ENCODE measurements around the gene KCNH4. TPM values are rescaled to one million over a fixed set of nuclear protein-coding genes. Genes with fewer than 3 reads are reported as not detected.

KCNH4 gene
- total RNA-seq, 1 donor from 2014 or later = not detected

DNA sequence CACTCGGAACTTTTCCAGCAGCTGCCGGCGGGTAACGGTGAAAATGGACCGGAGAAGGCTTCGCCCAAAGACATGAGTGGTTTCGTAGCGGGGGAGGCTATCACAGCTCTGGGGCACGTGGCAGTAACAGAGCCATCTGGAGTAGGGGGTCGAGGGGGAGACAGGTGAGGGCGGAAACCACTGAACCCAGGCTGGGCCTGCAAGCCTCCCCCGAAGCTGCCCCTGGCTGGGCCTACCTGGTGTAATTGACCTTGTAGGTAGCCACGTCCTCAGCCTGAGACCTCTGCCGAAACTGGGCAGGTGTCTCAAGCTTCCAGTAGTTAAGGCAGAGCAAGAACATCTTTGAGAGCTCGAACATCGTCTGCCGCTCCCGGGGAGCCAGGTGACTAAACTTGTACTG, 61.6 kb downstream of the KCNH4 start:
- Mint-ChIP-seq H3K27ac (ENCODE audit: unreplicated experiment) (no peak overlapping the region), H3K27me3 (ENCODE audit: unreplicated experiment) (no peaks in the 10 kb centered on the region), H3K36me3 (ENCODE audit: unreplicated experiment) (peaks cover 10% of the 10 kb centered on the region), H3K9me3 (ENCODE audit: unreplicated experiment) (no peaks in the 10 kb centered on the region), H3K4me3 (ENCODE audit: unreplicated experiment) (no peak overlapping the region), H3K4me1 (ENCODE audit: unreplicated experiment) (peaks cover 13% of the 10 kb centered on the region)
- TF ChIP-seq CTCF (IDR thresholded peaks at IDR 0.05) = no peak
- DNase-seq (ENCODE audit: extremely low spot score, unreplicated experiment) = no peak

DNA sequence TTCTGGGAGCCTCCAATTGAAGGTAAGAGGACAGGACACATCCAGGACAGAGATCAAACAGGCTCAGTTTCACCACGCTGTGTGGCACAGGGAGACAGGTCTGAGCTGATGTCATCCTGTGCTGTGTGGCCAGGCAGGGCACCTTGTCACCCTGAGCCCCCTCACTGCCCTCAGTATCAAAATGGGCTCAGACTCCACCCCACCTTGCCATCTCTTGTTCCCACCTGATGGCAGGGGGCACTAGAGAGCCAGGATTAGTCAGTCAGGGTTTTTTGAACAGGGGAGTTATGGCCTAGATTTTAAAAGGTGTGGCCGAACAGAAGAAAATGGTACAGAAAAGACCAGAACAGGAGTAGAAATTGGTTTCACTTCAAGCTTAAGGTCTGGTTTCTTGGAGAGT, 62.4 kb downstream of the KCNH4 start:
- peak; percentile 41 for TF ChIP-seq CTCF (IDR thresholded peaks at IDR 0.05)
- H3K27ac Mint-ChIP-seq (ENCODE audit: unreplicated experiment) = no peak overlapping the region
- H3K4me3 Mint-ChIP-seq (ENCODE audit: unreplicated experiment) = no peak overlapping the region
- H3K36me3 Mint-ChIP-seq (ENCODE audit: unreplicated experiment) = peaks cover 10% of the 10 kb centered on the region
- no peaks in the 10 kb centered on the region for H3K27me3 Mint-ChIP-seq (ENCODE audit: unreplicated experiment)
- H3K4me1 Mint-ChIP-seq (ENCODE audit: unreplicated experiment) = peaks cover 13% of the 10 kb centered on the region
- H3K9me3 Mint-ChIP-seq (ENCODE audit: unreplicated experiment) = no peaks in the 10 kb centered on the region
- no peak for DNase-seq (ENCODE audit: extremely low spot score, unreplicated experiment)

DNA sequence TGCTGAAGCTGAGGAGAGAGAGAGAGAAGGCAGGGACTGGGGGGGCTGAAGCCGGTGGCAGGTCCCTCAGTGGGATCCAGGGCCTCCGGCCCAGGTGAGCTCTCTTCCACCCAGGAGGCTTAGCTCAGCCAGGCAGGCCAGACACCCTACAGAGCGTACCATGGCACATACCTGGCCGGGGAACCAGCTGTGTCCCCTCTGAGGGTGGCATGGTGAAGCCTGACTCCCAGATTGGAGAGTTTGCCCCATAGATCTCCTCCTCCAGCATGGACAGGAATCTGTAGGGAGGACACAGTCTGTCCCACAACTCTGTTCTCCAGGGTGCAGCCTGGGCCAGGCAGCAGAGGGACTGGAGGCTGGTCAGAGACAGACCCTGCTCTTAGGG, 62.8 kb downstream of the KCNH4 start:
- DNase-seq (ENCODE audit: extremely low spot score, unreplicated experiment) = no peak
- no peaks in the 10 kb centered on the region for H3K9me3 Mint-ChIP-seq (ENCODE audit: unreplicated experiment)
- H3K4me1 Mint-ChIP-seq (ENCODE audit: unreplicated experiment) = peaks cover 13% of the 10 kb centered on the region
- no peaks in the 10 kb centered on the region for H3K27me3 Mint-ChIP-seq (ENCODE audit: unreplicated experiment)
- H3K4me3 Mint-ChIP-seq (ENCODE audit: unreplicated experiment) = no peak overlapping the region
- H3K36me3 Mint-ChIP-seq (ENCODE audit: unreplicated experiment) = peaks cover 8% of the 10 kb centered on the region
- no peak for TF ChIP-seq CTCF (IDR thresholded peaks at IDR 0.05)
- no peak overlapping the region for H3K27ac Mint-ChIP-seq (ENCODE audit: unreplicated experiment)

DNA sequence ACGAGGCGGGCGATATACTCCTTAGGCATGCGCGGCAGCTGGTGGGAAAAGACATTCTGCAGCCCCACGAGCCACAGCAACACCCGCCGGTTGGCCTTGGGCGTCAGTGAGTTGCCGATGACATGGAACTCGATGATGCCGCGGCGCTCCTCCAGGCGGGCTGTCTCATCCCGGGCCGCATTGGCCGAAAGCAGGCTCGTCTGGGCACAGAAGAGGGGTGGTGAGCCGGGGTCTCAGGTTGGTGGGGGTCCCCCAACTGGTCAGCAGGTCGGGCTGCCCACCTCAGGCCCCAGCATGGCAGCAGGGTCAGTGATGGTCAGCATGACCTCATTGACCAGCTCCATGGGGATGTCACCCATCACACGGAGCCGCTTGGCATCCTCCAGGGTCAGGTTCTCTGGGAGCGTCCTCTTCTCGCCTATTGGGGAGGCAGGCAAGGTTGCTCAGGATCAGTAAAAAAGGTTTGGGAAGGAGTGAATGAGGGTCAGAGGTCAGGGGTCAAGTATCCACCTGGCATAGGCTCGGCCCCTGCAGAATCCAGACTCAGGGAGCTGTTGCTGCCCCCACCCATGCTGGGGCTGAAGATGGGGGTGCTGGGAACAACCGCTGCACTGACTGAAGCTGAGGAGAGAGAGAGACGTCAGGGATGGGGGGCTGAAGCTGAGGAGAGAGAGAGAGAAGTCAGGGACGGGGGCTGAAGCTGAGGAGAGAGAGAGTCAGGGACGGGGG, 63.4 kb downstream of the KCNH4 start:
- Mint-ChIP-seq H3K4me1 (ENCODE audit: unreplicated experiment) (peaks cover 14% of the 10 kb centered on the region), H3K9me3 (ENCODE audit: unreplicated experiment) (no peaks in the 10 kb centered on the region), H3K27ac (ENCODE audit: unreplicated experiment) (no peak overlapping the region), H3K36me3 (ENCODE audit: unreplicated experiment) (peaks cover 8% of the 10 kb centered on the region), H3K4me3 (ENCODE audit: unreplicated experiment) (no peak overlapping the region), H3K27me3 (ENCODE audit: unreplicated experiment) (no peaks in the 10 kb centered on the region)
- TF ChIP-seq CTCF (IDR thresholded peaks at IDR 0.05) = no peak
- DNase-seq (ENCODE audit: extremely low spot score, unreplicated experiment) = no peak

DNA sequence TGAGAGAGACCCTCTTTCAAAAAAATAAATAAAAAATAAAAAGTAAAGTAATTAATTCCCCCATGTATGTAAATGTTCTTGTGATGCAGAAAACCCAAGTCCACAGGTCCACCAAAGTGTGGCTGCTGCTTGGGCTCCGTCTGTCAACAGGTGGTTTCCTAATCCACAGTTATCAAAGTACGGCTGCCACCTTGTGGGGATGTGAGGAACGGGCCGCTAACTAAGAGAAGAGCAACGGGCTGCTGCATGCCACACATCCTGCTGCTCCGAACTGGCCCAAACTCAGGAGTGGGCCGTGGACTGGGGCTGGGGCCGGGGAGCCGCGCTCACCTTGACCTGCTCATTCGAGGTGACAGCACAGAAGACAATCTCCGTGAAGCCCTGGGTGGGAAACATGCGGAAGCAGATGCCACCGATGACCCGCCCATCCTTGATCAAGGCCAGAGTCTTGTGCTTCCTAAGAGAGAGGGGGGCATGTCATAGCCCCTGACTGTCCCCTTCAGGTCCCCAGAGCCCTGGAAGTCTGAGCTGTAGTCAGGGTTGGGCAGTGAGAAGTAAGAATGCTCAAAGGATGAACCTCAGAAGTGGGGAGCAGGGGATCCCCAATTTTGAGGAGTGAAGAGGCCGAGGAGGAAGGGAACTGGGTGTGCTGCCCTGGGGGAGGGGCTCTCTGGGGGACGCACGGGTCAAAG, 64.1 kb downstream of the KCNH4 start:
- Mint-ChIP-seq H3K9me3 (ENCODE audit: unreplicated experiment) (no peaks in the 10 kb centered on the region), H3K27ac (ENCODE audit: unreplicated experiment) (no peak overlapping the region), H3K27me3 (ENCODE audit: unreplicated experiment) (no peaks in the 10 kb centered on the region), H3K4me1 (ENCODE audit: unreplicated experiment) (peaks cover 18% of the 10 kb centered on the region), H3K36me3 (ENCODE audit: unreplicated experiment) (peaks cover 8% of the 10 kb centered on the region), H3K4me3 (ENCODE audit: unreplicated experiment) (no peak overlapping the region)
- DNase-seq (ENCODE audit: extremely low spot score, unreplicated experiment) = peak; percentile 93
- peak; percentile 88 for TF ChIP-seq CTCF (IDR thresholded peaks at IDR 0.05)
